Sigmoid colon (tissue), 7 donors: ENCODE data around the gene NEK6. TPM values are rescaled to one million over a fixed set of nuclear protein-coding genes. Genes with fewer than 3 reads are reported as not detected.

Experiments used
- DNase-seq: peaks from one replicate; pipeline ENCODE4 v3.0.0-alpha.2; 2019
- H3K27ac ChIP-seq, 4 donors: fragments of 200-600 bp; sonication (generic); one replicate each; pipeline ENCODE4 v1.5.1; 2016 to 2019; ENCODE audit warnings: mild to moderate bottlenecking in 1 of 4
- H3K27me3 ChIP-seq, 3 donors: fragments of 200-600 bp; sonication (generic); one replicate each; pipeline ENCODE4 v1.5.1; 2019; ENCODE audit warnings: mild to moderate bottlenecking in 1 of 3
- H3K36me3 ChIP-seq, 4 donors: fragments of 200-600 bp; sonication (generic); one replicate each; pipeline ENCODE4 v1.5.1; 2016 to 2019
- H3K4me1 ChIP-seq, 4 donors: fragments of 200-600 bp; sonication (generic); one replicate each; pipeline ENCODE4 v1.5.1; 2017 to 2019
- H3K4me3 ChIP-seq, 4 donors: fragments of 200-600 bp; sonication (generic); one replicate each; pipeline ENCODE4 v1.5.1; 2017 to 2019; ENCODE audit warnings: mild to moderate bottlenecking in 2 of 4, moderate library complexity in 1 of 4
- H3K9me3 ChIP-seq, 4 donors: fragments of 200-600 bp in 3 of 4; sonication (generic) in 3 of 4; one replicate each; pipeline versions ENCODE4 v1.5.1 to v1.6.1; 2013 to 2019
- CTCF ChIP-seq, 4 experiments: fragments of 450-650 bp in 3 of 4; fragments of 200-600 bp in 1 of 4; IDR thresholded peaks; one replicate each; pipeline ENCODE4 v1.5.1; 2016 to 2019; ENCODE audit warnings: antibody characterized with exemption in 4 of 4, mild to moderate bottlenecking in 3 of 4, moderate library complexity in 2 of 4
- EP300 ChIP-seq, 4 donors: sonication (generic); formaldehyde crosslinking; IDR thresholded peaks; one replicate each; pipeline ENCODE4 v1.6.1; 2017; ENCODE audit warnings: antibody characterized with exemption in 4 of 4
- POLR2A ChIP-seq, 2 donors: fragments of 450-650 bp; IDR thresholded peaks; one replicate each; pipeline ENCODE4 v1.6.1; 2016; ENCODE audit warnings: antibody characterized with exemption in 2 of 2, mild to moderate bottlenecking in 2 of 2, moderate library complexity in 2 of 2
- POLR2AphosphoS5 ChIP-seq, 4 donors: sonication (generic); formaldehyde crosslinking; IDR thresholded peaks; one replicate each; pipeline ENCODE4 v1.6.1; 2017; ENCODE audit warnings: antibody characterized with exemption in 4 of 4
- WGBS, 2 donors: extraction: QIAGEN DNeasy Blood & Tissue Kit; methylation state at CpG; one replicate each; pipeline ENCODE4 v1.1.7; 2013; 5-methylcytosine and 5-hydroxymethylcytosine counted together
- intact Hi-C: fragments of 100-400 bp; cut with DNase I; formaldehyde crosslinking; loops from one replicate; pipeline ENCODE4 v1.15.1; 2023
- polyA plus RNA-seq, 3 donors: library from polyadenylated mRNA; stranded (reverse); fragments of 200-250 nt; gene quantifications; one replicate each; pipeline ENCODE4 v1.2.3, GENCODE V29; 2013
- total RNA-seq, 4 donors: library from RNA; depleted of rRNA; stranded (reverse); fragments of >200 nt; gene quantifications; one replicate each; pipeline ENCODE4 v1.1.0, GENCODE V29; 2016
- donor health status: healthy with polysubstance abuse.
- donor health status: Bipolar disorder and iron deficiency.
- donor health status: healthy.

NEK6 gene
- total and polyA plus RNA-seq, 7 donors, result 8.2 to 36.2 (median 18.7) TPM

DNA sequence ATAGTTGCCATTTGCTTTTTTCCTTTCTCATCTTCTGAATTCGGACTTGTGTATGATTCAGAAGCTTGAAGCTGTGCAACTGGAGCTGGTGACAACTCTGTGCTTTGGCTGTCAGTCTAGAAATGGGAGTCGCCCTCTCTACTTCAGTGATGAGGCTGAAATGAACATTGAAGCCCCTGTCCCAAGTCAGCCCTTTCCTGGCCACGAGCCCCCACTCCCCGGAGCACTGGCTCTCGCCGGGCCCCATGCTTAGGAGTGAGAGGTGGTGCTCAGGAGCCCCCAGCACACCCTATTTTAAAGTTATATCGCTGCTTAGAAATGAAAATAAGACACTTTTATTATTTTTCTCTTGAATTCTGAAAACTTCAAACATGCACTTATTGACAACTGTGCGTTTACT lies 91.5 kb downstream of the NEK6 start:
- Histone ChIP-seq H3K27ac (no peak overlapping the region), H3K27me3 (no peaks in the 10 kb centered on the region), H3K4me1 (peaks cover 0 to 2% (median 0%) of the 10 kb centered on the region in 4 donors), H3K4me3 (no peak overlapping the region), H3K9me3 (no peaks in the 10 kb centered on the region), H3K36me3 (peaks cover 4 to 94% (median 63%) of the 10 kb centered on the region in 4 donors)
- 94 to 96% methylated on average over 8 of the region's 8 CpGs for WGBS, 2 donors
- DNase-seq, result no peak
- TF ChIP-seq CTCF (IDR thresholded peaks at IDR 0.05) (no peak), EP300 (IDR thresholded peaks at IDR 0.05) (no peak), POLR2AphosphoS5 (IDR thresholded peaks at IDR 0.05) (no peak), POLR2A (IDR thresholded peaks at IDR 0.05) (no peak)
- intact Hi-C loops, result no loop called here

- Histone ChIP-seq H3K4me1 (peaks cover 0 to 3% (median 0%) of the 10 kb centered on the region in 4 donors), H3K9me3 (no peaks in the 10 kb centered on the region), H3K4me3 (no peak overlapping the region), H3K36me3 (peaks cover 4 to 96% (median 61%) of the 10 kb centered on the region in 4 donors), H3K27me3 (no peaks in the 10 kb centered on the region), H3K27ac (no peak overlapping the region)
- peak in 1 of 4 donors; percentile 11 for TF ChIP-seq POLR2AphosphoS5 (IDR thresholded peaks at IDR 0.05)
- no peak for TF ChIP-seq EP300 (IDR thresholded peaks at IDR 0.05)
- 91 to 94% methylated on average over 25 of the region's 25 CpGs for WGBS, 2 donors
- intact Hi-C loops, result no loop called here
- peak; percentile 40 for DNase-seq
Measured at GRCh38 chr9:124349675-124350493, 92.1 kb downstream of the NEK6 start.

DNA sequence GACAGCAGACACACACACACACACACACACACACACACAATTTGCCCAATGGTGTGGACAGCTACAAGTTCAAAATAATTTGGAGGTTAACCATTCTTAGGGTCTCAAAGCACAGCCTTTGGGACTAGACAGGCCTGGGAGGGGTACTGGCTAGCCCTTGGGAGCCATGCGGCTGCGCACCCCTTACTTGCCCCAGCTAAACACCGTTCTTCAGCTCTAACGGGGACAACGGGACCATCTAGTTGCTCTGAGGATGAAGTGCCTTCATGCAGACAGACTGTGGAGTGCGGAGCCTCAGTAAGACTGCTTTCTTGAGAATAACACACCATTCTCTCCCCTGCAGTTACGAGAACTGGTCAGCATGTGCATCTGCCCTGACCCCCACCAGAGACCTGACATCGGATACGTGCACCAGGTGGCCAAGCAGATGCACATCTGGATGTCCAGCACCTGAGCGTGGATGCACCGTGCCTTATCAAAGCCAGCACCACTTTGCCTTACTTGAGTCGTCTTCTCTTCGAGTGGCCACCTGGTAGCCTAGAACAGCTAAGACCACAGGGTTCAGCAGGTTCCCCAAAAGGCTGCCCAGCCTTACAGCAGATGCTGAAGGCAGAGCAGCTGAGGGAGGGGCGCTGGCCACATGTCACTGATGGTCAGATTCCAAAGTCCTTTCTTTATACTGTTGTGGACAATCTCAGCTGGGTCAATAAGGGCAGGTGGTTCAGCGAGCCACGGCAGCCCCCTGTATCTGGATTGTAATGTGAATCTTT lies 92.9 kb downstream of the NEK6 start:
- peak; percentile 49 for DNase-seq
- peaks cover 4 to 96% (median 62%) of the 10 kb centered on the region in 4 donors for H3K36me3 ChIP-seq

DNA sequence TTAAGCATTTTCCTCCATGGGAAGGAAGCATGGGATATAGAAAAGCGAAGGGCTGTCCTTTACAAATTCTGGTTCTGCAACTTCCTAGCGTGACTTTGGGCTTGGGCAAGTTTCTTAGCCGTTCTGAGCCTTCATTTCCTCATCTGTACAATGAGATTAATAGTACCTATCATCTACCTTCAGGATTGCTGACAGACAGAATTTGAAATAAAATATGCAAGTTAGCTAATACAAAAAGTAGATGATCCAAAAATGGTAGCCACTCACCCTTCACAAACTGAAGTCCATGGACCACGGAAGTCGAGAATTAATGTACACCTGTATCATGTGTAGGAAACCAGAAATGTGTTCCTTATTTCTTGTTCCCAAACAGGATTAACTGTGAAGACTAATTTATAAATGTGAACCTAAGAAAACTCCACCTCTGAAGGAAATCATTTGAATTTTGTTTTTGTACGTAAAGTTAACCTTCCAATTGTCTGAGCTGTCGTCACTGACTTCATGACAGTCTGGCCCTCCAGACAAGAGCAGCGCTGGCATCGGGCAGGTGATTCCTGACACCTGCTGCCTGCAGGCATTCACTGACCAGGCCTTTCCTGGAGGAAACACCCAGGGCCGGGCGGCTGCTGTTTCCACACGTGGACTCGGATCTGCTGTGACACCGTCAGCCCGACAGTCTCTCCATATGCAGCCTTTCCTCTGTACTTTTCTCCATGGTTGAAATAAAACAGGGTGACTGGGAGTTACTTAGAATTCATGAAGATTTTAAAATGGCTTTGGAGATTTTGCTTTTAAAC lies 94.1 kb downstream of the NEK6 start:
- H3K27ac ChIP-seq, result no peak overlapping the region
- H3K27me3 ChIP-seq, result no peaks in the 10 kb centered on the region
- peaks cover 0 to 3% (median 0%) of the 10 kb centered on the region in 4 donors for H3K4me1 ChIP-seq
- DNase-seq, result peak; percentile 61
- 87 to 91% methylated on average over 15 of the region's 15 CpGs for WGBS, 2 donors
- TF ChIP-seq CTCF (IDR thresholded peaks at IDR 0.05), result no peak
- TF ChIP-seq EP300 (IDR thresholded peaks at IDR 0.05), result no peak
- TF ChIP-seq POLR2AphosphoS5 (IDR thresholded peaks at IDR 0.05), result no peak
- TF ChIP-seq POLR2A (IDR thresholded peaks at IDR 0.05), result no peak
- no peak overlapping the region for H3K4me3 ChIP-seq
- H3K9me3 ChIP-seq, result no peaks in the 10 kb centered on the region
- intact Hi-C loops, result no loop called here
- peaks cover 4 to 100% (median 61%) of the 10 kb centered on the region in 4 donors for H3K36me3 ChIP-seq

More for the DNA sequence above, 92.9 kb downstream of the NEK6 start:
- intact Hi-C loops, result no loop called here
- H3K4me1 ChIP-seq, result peaks cover 0 to 3% (median 0%) of the 10 kb centered on the region in 4 donors
- no peak overlapping the region for H3K4me3 ChIP-seq
- H3K9me3 ChIP-seq, result no peaks in the 10 kb centered on the region
- no peaks in the 10 kb centered on the region for H3K27me3 ChIP-seq
- H3K27ac ChIP-seq, result no peak overlapping the region
- 84 to 92% methylated on average over 16 of the region's 16 CpGs for WGBS, 2 donors
- TF ChIP-seq POLR2AphosphoS5 (IDR thresholded peaks at IDR 0.05) (peak in 1 of 4 donors; percentile 14), CTCF (IDR thresholded peaks at IDR 0.05) (no peak)
